GM18507 (cell line): ENCODE measurements around the gene CNDP2.

ENCODE experiments used
- DNase-seq: peaks from one replicate; pipeline ENCODE4 v3.0.0; 2011; ENCODE audit warnings: low read depth; ENCODE audit not compliant: insufficient read length; ENCODE audit errors: extremely low spot score
- FAIRE-seq: peaks from 2 replicates; lab custom pipeline; 2011; peaks lifted over from hg19 to GRCh38; lab: Jason Lieb, UNC

Gene CNDP2

GRCh38 chr18:74468547-74469061 is 27.6 kb upstream of the CNDP2 start:
- FAIRE-seq: no peak
- no peak for DNase-seq

- no peak for DNase-seq
- FAIRE-seq: no peak
Measured at GRCh38 chr18:74472312-74472711, 23.9 kb upstream of the CNDP2 start.

- DNase-seq (no peak), FAIRE-seq (no peak)
Measured at GRCh38 chr18:74473976-74474640, 22.1 kb upstream of the CNDP2 start.

GRCh38 chr18:74476140-74476539 is 20.0 kb upstream of the CNDP2 start:
- DNase-seq (no peak), FAIRE-seq (no peak)

- no peak for DNase-seq
- FAIRE-seq: no peak
Measured at GRCh38 chr18:74477771-74478170, 18.4 kb upstream of the CNDP2 start.

- no peak for DNase-seq
- FAIRE-seq: no peak
Measured at GRCh38 chr18:74478316-74478715, 17.8 kb upstream of the CNDP2 start.

- no peak for FAIRE-seq
- DNase-seq: no peak
Measured at GRCh38 chr18:74478880-74479279, 17.3 kb upstream of the CNDP2 start.

- FAIRE-seq (no peak), DNase-seq (no peak)
Measured at GRCh38 chr18:74479486-74480148, 16.5 kb upstream of the CNDP2 start.

GRCh38 chr18:74480149-74480651 is 16.0 kb upstream of the CNDP2 start:
- no peak for DNase-seq
- no peak for FAIRE-seq

GRCh38 chr18:74482697-74483096 is 13.5 kb upstream of the CNDP2 start:
- FAIRE-seq (no peak), DNase-seq (no peak)

GRCh38 chr18:74486119-74486849 is 9.9 kb upstream of the CNDP2 start:
- FAIRE-seq: no peak
- no peak for DNase-seq

GRCh38 chr18:74488354-74488753 is 7.8 kb upstream of the CNDP2 start:
- FAIRE-seq (no peak), DNase-seq (no peak)

- DNase-seq: no peak
- no peak for FAIRE-seq
Measured at GRCh38 chr18:74488864-74489263, 7.3 kb upstream of the CNDP2 start.

GRCh38 chr18:74489676-74490075 is 6.5 kb upstream of the CNDP2 start:
- FAIRE-seq: no peak
- no peak for DNase-seq

GRCh38 chr18:74492259-74492658 is 3.9 kb upstream of the CNDP2 start:
- DNase-seq (no peak), FAIRE-seq (no peak)

GRCh38 chr18:74493689-74494088 is 2.5 kb upstream of the CNDP2 start:
- DNase-seq: no peak
- FAIRE-seq: peak; percentile 59

- DNase-seq (no peak), FAIRE-seq (no peak)
Measured at GRCh38 chr18:74494514-74494913, 1.6 kb upstream of the CNDP2 start.

GRCh38 chr18:74496508-74497323 is 553 bp downstream of the CNDP2 start:
- no peak for FAIRE-seq
- DNase-seq: no peak

- FAIRE-seq (no peak), DNase-seq (no peak)
Measured at GRCh38 chr18:74497324-74497676, 1.1 kb downstream of the CNDP2 start.

- peak; percentile 49 for FAIRE-seq
- no peak for DNase-seq
Measured at GRCh38 chr18:74497778-74498177, 1.6 kb downstream of the CNDP2 start.
